Kidney (tissue), 14 donors: ENCODE data around the gene BMP4. TPM values are rescaled to one million over a fixed set of nuclear protein-coding genes. Genes with fewer than 3 reads are reported as not detected.

Source experiments
- DNase-seq, 5 donors: peaks; one replicate each; pipeline ENCODE4 v3.0.0-alpha.2; 2013 to 2020
- FAIRE-seq: peaks from 2 replicates; lab custom pipeline; 2012; peaks lifted over from hg19 to GRCh38; lab: Jason Lieb, UNC
- H3K27ac ChIP-seq, 2 donors: one replicate each; pipeline ENCODE4 v1.7.0; 2013; ENCODE audit warnings: low read depth in 2 of 2, low read length in 2 of 2, inconsistent platforms in 1 of 2
- H3K27me3 ChIP-seq: one replicate; pipeline ENCODE4 v1.7.1; 2013; ENCODE audit warnings: low read length, inconsistent platforms; ENCODE audit not compliant: control insufficient read depth, insufficient read depth
- H3K36me3 ChIP-seq, 3 donors: one replicate each; pipeline versions ENCODE4 v1.7.0 to v1.7.1; 2013; ENCODE audit warnings: low read length in 3 of 3, control low read depth in 1 of 3, inconsistent platforms in 1 of 3; ENCODE audit not compliant: insufficient read depth in 3 of 3, control insufficient read depth in 2 of 3
- H3K4me1 ChIP-seq, 3 donors: one replicate each; pipeline versions ENCODE4 v1.7.0 to v1.7.1; 2013; ENCODE audit warnings: low read length in 3 of 3, inconsistent platforms in 1 of 3, low read depth in 1 of 3; ENCODE audit not compliant: control insufficient read depth in 2 of 3, insufficient read depth in 2 of 3
- H3K4me3 ChIP-seq, 3 donors: one replicate each; pipeline versions ENCODE4 v1.7.0 to v1.8.1; 2013; ENCODE audit warnings: low read length in 3 of 3, control low read depth in 1 of 3, inconsistent platforms in 1 of 3
- H3K9ac ChIP-seq, 3 donors: one replicate each; pipeline versions ENCODE4 v1.7.0 to v1.7.1; 2013; ENCODE audit warnings: low read length in 3 of 3, control low read depth in 1 of 3, inconsistent platforms in 1 of 3
- H3K9me3 ChIP-seq, 3 donors: one replicate each; pipeline versions ENCODE4 v1.7.0 to v1.7.1; 2013; ENCODE audit warnings: low read length in 3 of 3, control low read depth in 1 of 3, inconsistent platforms in 1 of 3; ENCODE audit not compliant: control insufficient read depth in 2 of 3, insufficient read depth in 1 of 3
- CTCF ChIP-seq: IDR thresholded peaks from 3 replicates; pipeline ENCODE4 v1.5.1; 2012; ENCODE audit warnings: mild to moderate bottlenecking, moderate library complexity, borderline replicate concordance; ENCODE audit not compliant: insufficient read depth; ENCODE audit errors: extremely low read depth
- intact Hi-C: fragments of 100-400 bp; cut with DNase I; formaldehyde crosslinking; loops from one replicate; pipeline ENCODE4 v1.11.1; 2022
- polyA plus RNA-seq: library from polyadenylated mRNA; stranded (reverse); fragments of 350-450 nt; fragmentation: Illumina TruSeq; extraction: RNeasy Lipid Tissue Mini Kit (QIAGEN cat#74804); gene quantifications from one replicate; pipeline ENCODE4 v1.2.3, GENCODE V29; 2014; ENCODE audit warnings: low read depth, low replicate concordance; ENCODE audit not compliant: insufficient read depth
- total RNA-seq: library from RNA; stranded (reverse); fragmentation: NEBNext Ultra II Directional; extraction: Animal tissue kit (Norgen Biotek cat#: 25700); gene quantifications from one replicate; pipeline ENCODE4 v1.2.1, GENCODE V29; 2021
- donor health status: control.
- donor health status: control.
- donor health status: control.
- donor health status: control.
- donor health status: control.
- donor health status: DM: yes; HTN: yes; CAD: no.
- donor health status: Normal renal cell carcinoma (clear cell type).

BMP4 gene
- total and polyA plus RNA-seq, 2 donors from 2014 or later, result 9.9 to 11.2 TPM

- H3K27me3 ChIP-seq, result no peaks in the 10 kb centered on the region
- H3K9me3 ChIP-seq, result no peaks in the 10 kb centered on the region
- TF ChIP-seq CTCF, result no peak
- no peak overlapping the region for H3K9ac ChIP-seq
- DNase-seq (no peak), FAIRE-seq (no peak)
- intact Hi-C loops, result no loop called here
- no peaks in the 10 kb centered on the region for H3K36me3 ChIP-seq
- H3K27ac ChIP-seq, result no peak overlapping the region
- no peaks in the 10 kb centered on the region for H3K4me1 ChIP-seq
- H3K4me3 ChIP-seq, result no peak overlapping the region
These were observed 18.3 kb downstream of the BMP4 start for GRCh38 chr14:53938136-53938837.

- Histone ChIP-seq H3K27me3 (no peaks in the 10 kb centered on the region), H3K9ac (no peak overlapping the region), H3K4me3 (no peak overlapping the region), H3K4me1 (no peaks in the 10 kb centered on the region), H3K36me3 (no peaks in the 10 kb centered on the region), H3K9me3 (no peaks in the 10 kb centered on the region), H3K27ac (no peak overlapping the region)
- intact Hi-C loops, result no loop called here
- DNase-seq (no peak), FAIRE-seq (no peak)
- TF ChIP-seq CTCF, result no peak
These were observed 21.7 kb downstream of the BMP4 start for GRCh38 chr14:53934778-53935414.

GRCh38 chr14:53932966-53933365 is 23.7 kb downstream of the BMP4 start:
- Histone ChIP-seq H3K9ac (no peak overlapping the region), H3K27me3 (no peaks in the 10 kb centered on the region), H3K27ac (no peak overlapping the region), H3K4me3 (no peak overlapping the region), H3K36me3 (no peaks in the 10 kb centered on the region), H3K9me3 (no peaks in the 10 kb centered on the region), H3K4me1 (no peaks in the 10 kb centered on the region)
- TF ChIP-seq CTCF, result no peak
- FAIRE-seq (no peak), DNase-seq (no peak)
- intact Hi-C loops, result no loop called here
